Bronchial epithelial cell (primary cell): ENCODE data around the gene GNAL. TPM values are rescaled to one million over a fixed set of nuclear protein-coding genes. Genes with fewer than 3 reads are reported as not detected.

Source experiments
- DNase-seq: peaks from one replicate; pipeline ENCODE4 v3.0.0-alpha.2; 2010; ENCODE audit warnings: low read depth
- FAIRE-seq: peaks from 2 replicates; lab custom pipeline; 2011; peaks lifted over from hg19 to GRCh38; lab: Jason Lieb, UNC
- H3K27me3 ChIP-seq: 2 replicates; pipeline ENCODE4 v1.5.1; 2011; ENCODE audit warnings: low read length; ENCODE audit not compliant: control insufficient read depth, insufficient read depth
- H3K36me3 ChIP-seq: 2 replicates; pipeline ENCODE4 v1.5.1; 2011; ENCODE audit warnings: low read length; ENCODE audit not compliant: control insufficient read depth, insufficient read depth
- H3K4me3 ChIP-seq: 2 replicates; pipeline ENCODE4 v1.5.1; 2011; ENCODE audit warnings: mild to moderate bottlenecking, low read depth, low read length, control low read depth
- CTCF ChIP-seq: IDR thresholded peaks from 2 replicates; pipeline ENCODE4 v1.5.1; 2011; ENCODE audit warnings: mild to moderate bottlenecking, moderate library complexity, low read length, control low read depth, inconsistent platforms; ENCODE audit not compliant: insufficient read depth, severe bottlenecking
- total RNA-seq: library from RNA; depleted of rRNA; stranded (reverse); fragments of >200 nt; gene quantifications from 2 replicates; pipeline ENCODE4 v1.2.1, GENCODE V29; 2014

GNAL gene
- total RNA-seq, 1 donor from 2014 or later = 10.8 TPM

DNA sequence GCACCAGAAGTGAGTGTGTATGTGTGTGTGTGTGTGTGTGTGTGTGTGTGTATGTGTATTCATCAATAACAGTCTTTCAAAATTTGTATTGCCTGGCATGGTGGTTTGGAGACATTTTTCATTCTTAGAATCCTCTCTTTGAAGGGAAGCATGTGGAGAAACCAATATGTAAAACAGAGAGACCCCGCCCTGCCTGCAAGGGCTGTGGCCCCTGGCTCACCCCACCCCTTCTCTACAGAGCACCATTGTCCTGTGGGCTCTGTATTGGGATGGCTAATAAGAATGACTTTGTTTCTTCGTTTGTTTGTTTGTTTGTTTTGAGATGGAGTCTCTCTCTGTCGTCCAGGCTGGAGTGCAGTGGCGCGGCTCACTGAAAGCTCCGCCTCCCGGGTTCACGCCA is 65.9 kb downstream of the GNAL start:
- peaks cover 2% of the 10 kb centered on the region for H3K27me3 ChIP-seq
- DNase-seq (no peak), FAIRE-seq (no peak)
- no peak overlapping the region for H3K4me3 ChIP-seq
- TF ChIP-seq CTCF = no peak
- H3K36me3 ChIP-seq = no peaks in the 10 kb centered on the region

GRCh38 chr18:11757084-11757590 is 68.1 kb downstream of the GNAL start:
- H3K4me3 ChIP-seq = no peak overlapping the region

DNA sequence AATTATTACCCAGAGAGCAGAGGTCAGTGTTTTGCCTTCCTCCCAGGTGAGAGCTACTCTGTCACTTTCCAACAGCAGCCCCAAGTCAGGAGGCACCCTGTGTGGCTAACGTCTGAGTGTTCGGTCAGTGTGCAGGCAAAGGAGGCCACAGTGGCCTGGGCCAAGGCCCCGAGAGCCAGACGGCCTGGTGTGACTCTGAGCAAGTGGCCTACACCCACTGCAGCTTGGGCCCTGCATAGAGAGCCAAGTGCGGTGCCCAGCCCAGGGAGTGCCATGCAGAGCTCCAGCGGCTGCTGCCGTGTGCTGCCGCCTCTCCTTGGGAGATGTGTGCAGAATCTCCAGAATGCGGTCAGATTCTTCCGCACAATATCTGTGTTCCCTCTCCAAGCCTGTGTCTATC is 70.4 kb downstream of the GNAL start:
- no peak for TF ChIP-seq CTCF
- Histone ChIP-seq H3K27me3 (no peaks in the 10 kb centered on the region), H3K36me3 (no peaks in the 10 kb centered on the region), H3K4me3 (no peak overlapping the region)
- FAIRE-seq (no peak), DNase-seq (no peak)

More at GRCh38 chr18:11757084-11757590, 68.1 kb downstream of the GNAL start:
- Histone ChIP-seq H3K27me3 (no peaks in the 10 kb centered on the region), H3K36me3 (no peaks in the 10 kb centered on the region)
- FAIRE-seq (no peak), DNase-seq (no peak)
- TF ChIP-seq CTCF = no peak

GRCh38 chr18:11760498-11761167 is 71.6 kb downstream of the GNAL start:
- DNase-seq (no peak), FAIRE-seq (no peak)
- no peak for TF ChIP-seq CTCF
- Histone ChIP-seq H3K27me3 (no peaks in the 10 kb centered on the region), H3K4me3 (no peak overlapping the region), H3K36me3 (no peaks in the 10 kb centered on the region)

- DNase-seq (no peak), FAIRE-seq (no peak)
- no peaks in the 10 kb centered on the region for H3K36me3 ChIP-seq
- H3K4me3 ChIP-seq = no peak overlapping the region
- H3K27me3 ChIP-seq = no peaks in the 10 kb centered on the region
- peak; percentile 35 for TF ChIP-seq CTCF
These were observed 72.5 kb downstream of the GNAL start for GRCh38 chr18:11761553-11761952.

- TF ChIP-seq CTCF = no peak
- Histone ChIP-seq H3K36me3 (no peaks in the 10 kb centered on the region), H3K4me3 (no peak overlapping the region), H3K27me3 (no peaks in the 10 kb centered on the region)
- FAIRE-seq = no peak
- no peak for DNase-seq
These were observed 73.4 kb downstream of the GNAL start for GRCh38 chr18:11762429-11762828.
